HG03439 (cell line): ENCODE results near the gene TIMM17A.
"Not testable (repeated sequence)": the region's sequence is repeated elsewhere in the genome, so short reads cannot be mapped to it uniquely, and the experiment has no call there.

Experiments used
- ATAC-seq: cut with Tn5 transposase; IDR thresholded peaks from one replicate; pipeline ENCODE4 v1.9.1; 2021; ENCODE audit warnings: mild to moderate bottlenecking, moderate library complexity; ENCODE audit not compliant: unreplicated experiment

The TIMM17A gene

GRCh38 chr1:202014060-202014459 lies 58.8 kb downstream of the TIMM17A start:
- no peak for ATAC-seq

DNA sequence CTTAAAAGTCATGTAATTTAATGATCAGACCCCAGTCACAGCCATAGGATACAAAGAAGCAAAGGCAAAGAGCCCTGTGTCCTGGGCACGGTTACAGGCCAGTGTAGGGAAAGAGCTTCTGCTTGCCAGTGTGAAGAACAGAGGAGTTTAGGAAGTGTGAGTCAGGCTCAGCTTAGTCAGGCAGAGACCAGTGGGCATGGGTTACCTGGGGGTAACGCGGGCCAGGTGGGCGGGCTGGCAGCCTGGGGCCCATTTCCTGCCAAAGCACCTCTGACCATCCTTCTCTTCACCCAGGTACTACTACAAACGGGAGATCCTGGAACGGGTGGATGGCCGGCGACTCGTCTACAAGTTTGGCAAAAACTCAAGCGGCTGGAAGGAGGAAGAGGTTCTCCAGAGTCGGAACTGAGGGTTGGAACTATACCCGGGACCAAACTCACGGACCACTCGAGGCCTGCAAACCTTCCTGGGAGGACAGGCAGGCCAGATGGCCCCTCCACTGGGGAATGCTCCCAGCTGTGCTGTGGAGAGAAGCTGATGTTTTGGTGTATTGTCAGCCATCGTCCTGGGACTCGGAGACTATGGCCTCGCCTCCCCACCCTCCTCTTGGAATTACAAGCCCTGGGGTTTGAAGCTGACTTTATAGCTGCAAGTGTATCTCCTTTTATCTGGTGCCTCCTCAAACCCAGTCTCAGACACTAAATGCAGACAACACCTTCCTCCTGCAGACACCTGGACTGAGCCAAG lies 59.8 kb downstream of the TIMM17A start:
- ATAC-seq, result no peak

GRCh38 chr1:202015662-202015937 lies 60.3 kb downstream of the TIMM17A start:
- ATAC-seq, result no peak

DNA sequence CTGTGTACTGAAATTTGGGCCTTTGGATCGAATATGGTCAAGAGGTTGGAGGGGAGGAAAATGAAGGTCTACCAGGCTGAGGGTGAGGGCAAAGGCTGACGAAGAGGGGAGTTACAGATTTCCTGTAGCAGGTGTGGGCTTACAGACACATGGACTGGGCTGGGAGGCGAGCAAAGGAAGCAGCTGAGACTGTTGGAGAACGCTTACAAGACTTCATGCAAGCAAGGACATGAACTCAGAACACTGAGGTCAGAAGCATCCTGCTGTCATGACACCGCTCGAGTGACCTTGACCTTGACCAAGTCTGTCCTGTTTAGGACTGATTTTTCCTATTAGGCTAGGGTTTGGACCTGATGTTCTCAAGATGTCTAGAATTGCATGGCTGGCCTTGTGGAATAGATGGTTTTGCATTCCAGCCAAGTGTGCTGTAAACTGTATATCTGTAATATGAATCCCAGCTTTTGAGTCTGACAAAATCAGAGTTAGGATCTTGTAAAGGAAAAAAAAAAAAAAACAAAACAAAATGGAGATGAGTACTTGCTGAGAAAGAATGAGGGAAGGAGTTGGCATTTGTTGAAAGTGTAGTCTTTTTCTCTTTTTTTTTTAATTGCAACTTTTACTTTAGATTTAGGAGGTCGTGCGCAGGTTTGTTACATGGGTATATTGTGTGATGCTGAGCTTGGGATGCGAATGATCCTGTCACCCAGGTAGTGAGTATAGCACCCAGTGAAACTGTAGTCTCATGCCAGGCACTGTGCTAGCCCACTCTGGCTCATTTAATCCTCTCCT lies 60.9 kb downstream of the TIMM17A start:
- ATAC-seq, result no peak

- ATAC-seq, result no peak
Measured at GRCh38 chr1:202016811-202017748, 61.8 kb downstream of the TIMM17A start.

DNA sequence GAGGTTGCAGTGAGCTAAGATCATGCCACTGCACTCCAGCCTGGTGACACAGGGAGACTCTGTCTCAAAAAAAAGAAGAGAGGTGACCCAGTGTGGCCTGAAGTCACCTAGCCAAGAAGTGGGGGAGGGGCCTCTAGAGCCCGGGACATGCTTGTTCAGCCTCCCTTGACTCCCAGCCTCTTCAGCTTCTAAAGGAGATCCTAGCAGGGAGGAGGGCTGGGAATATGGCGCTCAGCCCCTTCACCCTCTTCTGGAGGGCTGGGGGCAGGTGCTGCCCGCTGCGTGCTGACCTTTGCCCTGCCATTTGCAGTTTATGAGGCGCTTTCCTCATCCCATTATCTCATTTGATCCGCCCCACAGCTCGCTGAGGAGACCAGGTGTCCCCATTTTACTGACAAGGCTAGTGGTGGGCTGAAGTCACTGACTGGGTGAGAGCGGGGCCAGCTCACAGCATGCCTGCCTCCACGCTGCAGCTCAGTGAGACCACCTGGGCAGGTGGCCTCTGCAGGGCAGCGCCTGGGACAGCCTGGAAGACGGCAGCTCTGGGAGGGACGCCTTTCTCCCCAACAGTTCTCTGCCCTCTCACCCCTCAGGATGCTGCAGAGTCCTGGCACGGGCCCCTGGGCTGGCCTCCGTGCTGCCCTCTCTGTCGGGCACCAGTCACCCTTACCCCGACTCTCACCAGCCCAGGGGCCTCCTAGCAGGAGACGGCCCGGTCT lies 62.6 kb downstream of the TIMM17A start:
- ATAC-seq, result no peak

- no peak for ATAC-seq
Measured at GRCh38 chr1:202018468-202019234, 63.3 kb downstream of the TIMM17A start.

DNA sequence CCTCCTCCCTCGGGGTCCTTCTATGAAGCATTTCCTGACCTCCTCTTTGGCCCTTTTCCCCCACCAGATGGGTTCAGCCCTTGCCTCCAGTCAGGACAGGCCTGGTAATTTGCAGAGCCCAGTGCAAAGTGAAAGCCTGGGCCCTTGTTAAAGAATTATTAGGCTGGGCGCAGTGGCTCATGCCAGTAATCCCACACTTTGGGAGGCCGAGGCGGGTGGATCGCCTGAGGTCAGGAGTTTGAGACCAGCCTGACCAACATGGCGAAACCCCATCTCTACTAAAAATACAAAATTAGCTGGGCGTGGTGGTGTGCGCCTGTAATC lies 63.9 kb downstream of the TIMM17A start:
- ATAC-seq, result not testable (repeated sequence)
